GM12878 (cell line): Measurements from ENCODE around the gene MIA2. TPM values are rescaled to one million over a fixed set of nuclear protein-coding genes. Genes with fewer than 3 reads are reported as not detected.
A peak's percentile ranks its signal among the peaks of the same experiment; 100 is the strongest.

Experiments
- ATAC-seq: fragments of 200-7000 bp; cut with Tn5 transposase; 3 replicates; pipeline ENCODE4 v1.9.1; 2020; ENCODE audit warnings: mild to moderate bottlenecking, moderate library complexity
- BruUV-seq: library from RNA; stranded (reverse); fragments of 400-500 nt; replicated peaks from 2 replicates; lab custom pipeline; 2021; lab: Mats Ljungman, UMichigan
- CTCF ChIA-PET: fragments of 300-600 bp; sonication (Branson Sonifier 250); formaldehyde crosslinking; extraction: SDS; loops from one replicate; lab custom pipeline; 2021; ENCODE audit warnings: inconsistent platforms; lab: Yijun Ruan, JAX
- POLR2A ChIA-PET: fragments of 350-600 bp; formaldehyde crosslinking; extraction: SDS; loops from one replicate; lab custom pipeline; 2021; ENCODE audit warnings: inconsistent platforms; lab: Charles Lee
- RAD21 ChIA-PET: fragments of 300-600 bp; sonication (Branson Sonifier 250); formaldehyde crosslinking; loops from one replicate; lab custom pipeline; 2023; ENCODE audit warnings: antibody characterized with exemption; ENCODE audit not compliant: unreplicated experiment; lab: Charles Lee
- SMC1A ChIA-PET: fragments of 300-600 bp; sonication (Branson Sonifier 250); formaldehyde crosslinking; loops from one replicate; lab custom pipeline; 2023; ENCODE audit not compliant: unreplicated experiment, uncharacterized antibody; lab: Charles Lee
- DNase-seq: peaks from one replicate; pipeline ENCODE4 v3.0.0-alpha.2; 2011; ENCODE audit warnings: low read depth, low spot score
- FAIRE-seq: peaks from 3 replicates; lab custom pipeline; 2011; peaks lifted over from hg19 to GRCh38; lab: Jason Lieb, UNC
- H2AFZ ChIP-seq: 2 replicates; pipeline ENCODE4 v1.6.0; 2011; ENCODE audit warnings: low read depth, low read length, control low read depth; ENCODE audit not compliant: control insufficient read depth
- H3K27ac ChIP-seq: 2 replicates; pipeline ENCODE4 v1.5.1; 2011; ENCODE audit warnings: control low read depth; ENCODE audit not compliant: control insufficient read depth, insufficient read depth
- H3K27me3 ChIP-seq, 2 experiments: replicated peaks in 1 of 2; 2 replicates each; pipeline versions ENCODE4 v1.6.0 to v1.6.1; 2011; ENCODE audit warnings: low read length in 1 of 2; ENCODE audit not compliant: control insufficient read depth in 2 of 2, insufficient read depth in 2 of 2
- H3K36me3 ChIP-seq, 2 experiments: 2 replicates each; pipeline ENCODE4 v1.5.1; 2011; ENCODE audit warnings: low read length in 1 of 2; ENCODE audit not compliant: control insufficient read depth in 2 of 2, insufficient read depth in 2 of 2
- H3K4me1 ChIP-seq: 2 replicates; pipeline ENCODE4 v1.6.1; 2011; ENCODE audit warnings: mild to moderate bottlenecking, low read length, moderate library complexity, mixed read lengths; ENCODE audit not compliant: control insufficient read depth, insufficient read depth
- H3K4me2 ChIP-seq: 2 replicates; pipeline ENCODE4 v1.6.0; 2011; ENCODE audit warnings: control low read depth; ENCODE audit not compliant: control insufficient read depth, insufficient read depth
- H3K4me3 ChIP-seq: fragments of 200-600 bp; sonication (generic); 2 replicates; pipeline ENCODE4 v1.5.1; 2016
- H3K79me2 ChIP-seq: 2 replicates; pipeline ENCODE4 v1.6.0; 2011; ENCODE audit warnings: low read length; ENCODE audit not compliant: control insufficient read depth, insufficient read depth
- H3K9ac ChIP-seq: 2 replicates; pipeline ENCODE4 v1.8.0; 2011; ENCODE audit warnings: low read length, control low read depth, mixed read lengths; ENCODE audit not compliant: control insufficient read depth, insufficient read depth
- H3K9me3 ChIP-seq: replicated peaks from 3 replicates; pipeline ENCODE4 v1.5.1; 2011; ENCODE audit warnings: mild to moderate bottlenecking, low read length; ENCODE audit not compliant: control insufficient read depth, insufficient read depth
- H4K20me1 ChIP-seq: 2 replicates; pipeline ENCODE4 v1.6.0; 2011; ENCODE audit not compliant: control insufficient read depth, insufficient read depth
- MXI1 ChIP-seq: fragments of 150-350 bp; IDR thresholded peaks from 2 replicates; pipeline ENCODE4 v1.6.1; 2011; ENCODE audit warnings: low read depth, mild to moderate bottlenecking, inconsistent platforms, low read length, improper control_type of control experiment
- MYC ChIP-seq: IDR thresholded peaks from 2 replicates; pipeline ENCODE4 v1.6.1; 2011; ENCODE audit warnings: mild to moderate bottlenecking, low read length, moderate library complexity, inconsistent platforms; ENCODE audit not compliant: insufficient read depth, insufficient replicate concordance, insufficient read length, severe bottlenecking
- RAD51 ChIP-seq: fragments of 450-650 bp; IDR thresholded peaks from 2 replicates; pipeline ENCODE4 v1.6.1; 2016; ENCODE audit warnings: moderate library complexity, mild to moderate bottlenecking, inconsistent platforms
- ZBED1 ChIP-seq: IDR thresholded peaks from 2 replicates; pipeline ENCODE4 v1.6.1; 2016; ENCODE audit warnings: borderline replicate concordance
- ZNF384 ChIP-seq: IDR thresholded peaks from 2 replicates; pipeline ENCODE4 v1.6.1; 2012; ENCODE audit warnings: low read depth, mild to moderate bottlenecking, low read length, improper control_type of control experiment, borderline replicate concordance
- WGBS: methylation state at CpG from one replicate; pipeline ENCODE4 v1.1.6; 2016; ENCODE audit warnings: low lambda C conversion rate; ENCODE audit not compliant: insufficient replicate concordance, insufficient coverage; ENCODE audit errors: missing lambda C conversion rate; 5-methylcytosine and 5-hydroxymethylcytosine counted together
- in situ Hi-C: fragments of 300-500 bp; cut with MboI; formaldehyde crosslinking; loops from 9 replicates; pipeline ENCODE4 v1.14.3; 2018; ENCODE audit warnings: mixed read lengths
- intact Hi-C: fragments of 100-400 bp; cut with micrococcal nuclease; formaldehyde crosslinking; loops from one replicate; pipeline ENCODE4 v1.14.2; 2022; ENCODE audit not compliant: unreplicated experiment
- polyA plus RNA-seq, 11 experiments: library from polyadenylated mRNA; depleted of rRNA in 4 of 11; unstranded in 6 of 11; stranded (reverse) in 5 of 11; fragments of >200 nt; fragmentation: Nextera tagmentation in 4 of 11; fragmentation: Illumina TruSeq in 1 of 11; extraction: Ambion mirVana in 4 of 11; extraction: Trizol in 1 of 11; gene quantifications; 1 replicate in 1 of 11; 2 replicates in 10 of 11; pipeline versions ENCODE4 v1.2.1 to v1.2.3, GENCODE V29; 2011 to 2016; ENCODE audit warnings: inconsistent platforms in 2 of 11, missing spikeins in 2 of 11, low read depth in 1 of 11
- total RNA-seq, 4 experiments: library from RNA; depleted of rRNA in 3 of 4; stranded (reverse); fragments of >200 nt in 3 of 4; fragmentation: Illumina TruSeq in 1 of 4; extraction: Trizol in 1 of 4; gene quantifications; 2 replicates each; pipeline versions ENCODE4 v1.2.1 to v1.2.3, GENCODE V29; 2013 to 2021

Gene MIA2
- total and polyA plus RNA-seq, 10 of the 15 experiments (the other 5 are each of a cell fraction or from before 2014, with no cell fraction given): 6.3 to 36.8 (median 17.1) TPM

GRCh38 chr14:39267608-39268005 lies 33.9 kb downstream of the MIA2 start:
- Histone ChIP-seq H2AFZ (peak overlapping the region; percentile 96), H3K9ac (peak overlapping the region; percentile 85), H3K4me2 (peak overlapping the region; percentile 70), H3K36me3 (no peaks in the 10 kb centered on the region)
- ChIA-PET POLR2A (interaction anchor here (0.9 to 2.2 kb wide), 5 partner anchors 66 to 180 kb away, joined by 3 to 7 read pairs (median 4); partner anchors contain the start of genes FBXO33 and TRAPPC6B), SMC1A (interaction anchor here (0.6 to 3.2 kb wide), 6 partner anchors 36 to 604 kb away, joined by 3 to 20 read pairs (median 4); no protein-coding TSS in a partner anchor), RAD21 (interaction anchor here (0.8 to 3.4 kb wide), 6 partner anchors 36 to 201 kb away, joined by 3 to 16 read pairs (median 6); partner anchors contain the start of gene FBXO33)
- intact Hi-C loops: loop anchor here (2.0 to 10.0 kb wide), 3 partner anchors 93 to 165 kb away; partner anchors contain the start of genes FBXO33, GEMIN2 and PNN
- TF ChIP-seq MXI1 (peak; percentile 58), ZNF384 (0 out of 2 replicates have a peak, but pooled peaks have one; percentile 21), MYC (peak; percentile 39), ZBED1 (no peak), RAD51 (peak; percentile 66)
- TF ChIP-seq, all 136 proteins: peak for 4
- FAIRE-seq (no peak), ATAC-seq (peak; percentile 9), DNase-seq (no peak)
- Histone ChIP-seq H3K79me2 (peaks cover 40% of the 10 kb centered on the region), H3K9me3 (peaks cover 5% of the 10 kb centered on the region; the same call in 1 of the 3 replicates), H3K4me1 (peaks cover 9% of the 10 kb centered on the region), H3K27ac (peak overlapping the region; percentile 93), H3K4me3 (peak overlapping the region; percentile 92), H4K20me1 (no peaks in the 10 kb centered on the region), H3K27me3 (no peaks in the 10 kb centered on the region)
- in situ Hi-C loops: no loop called here
- under 1% methylated on average over 16 of the region's 16 CpGs for WGBS
- CTCF ChIA-PET: interaction anchor here (1.0 to 1.5 kb wide), 3 partner anchors 162 to 166 kb away, joined by 3 to 4 read pairs (median 3); partner anchors contain the start of gene FBXO33
- no TSS peak for BruUV-seq
